Central memory CD4-positive, alpha-beta T cell (primary cell): ENCODE data around the gene ADK.
"Not testable (repeated sequence)": the region's sequence is repeated elsewhere in the genome, so short reads cannot be mapped to it uniquely, and the experiment has no call there.

Experiments
- DNase-seq: peaks from one replicate; pipeline ENCODE4 v3.0.0; 2022

ADK gene

GRCh38 chr10:74244097-74244685 is 93.2 kb downstream of the ADK start:
- DNase-seq, result peak; percentile 16

GRCh38 chr10:74244807-74245206 is 93.8 kb downstream of the ADK start:
- DNase-seq, result no peak

GRCh38 chr10:74246495-74246894 is 95.5 kb downstream of the ADK start:
- no peak for DNase-seq

- no peak for DNase-seq
Measured at GRCh38 chr10:74249865-74250264, 98.8 kb downstream of the ADK start.

GRCh38 chr10:74255214-74255613 is 104.2 kb downstream of the ADK start:
- no peak for DNase-seq

GRCh38 chr10:74255888-74256357 is 104.9 kb downstream of the ADK start:
- no peak for DNase-seq

GRCh38 chr10:74262856-74263255 is 111.8 kb downstream of the ADK start:
- no peak for DNase-seq

GRCh38 chr10:74263996-74264395 is 113.0 kb downstream of the ADK start:
- no peak for DNase-seq

- DNase-seq, result no peak
Measured at GRCh38 chr10:74272288-74272687, 121.3 kb downstream of the ADK start.

- DNase-seq, result no peak
Measured at GRCh38 chr10:74275755-74276290, 124.8 kb downstream of the ADK start.

- DNase-seq, result no peak
Measured at GRCh38 chr10:74276416-74276815, 125.4 kb downstream of the ADK start.

- DNase-seq, result no peak
Measured at GRCh38 chr10:74282151-74282847, 131.3 kb downstream of the ADK start.

- DNase-seq, result no peak
Measured at GRCh38 chr10:74282848-74283210, 131.8 kb downstream of the ADK start.

- no peak for DNase-seq
Measured at GRCh38 chr10:74289188-74289587, 138.2 kb downstream of the ADK start.

GRCh38 chr10:74289951-74290350 is 138.9 kb downstream of the ADK start:
- DNase-seq, result no peak

GRCh38 chr10:74290708-74291107 is 139.7 kb downstream of the ADK start:
- no peak for DNase-seq

GRCh38 chr10:74292871-74293427 is 141.9 kb downstream of the ADK start:
- no peak for DNase-seq

GRCh38 chr10:74293686-74294371 is 142.8 kb downstream of the ADK start:
- no peak for DNase-seq

- no peak for DNase-seq
Measured at GRCh38 chr10:74297389-74298080, 146.5 kb downstream of the ADK start.

- DNase-seq, result not testable (repeated sequence)
Measured at GRCh38 chr10:74300074-74300621, 149.1 kb downstream of the ADK start.

- no peak for DNase-seq
Measured at GRCh38 chr10:74300666-74301065, 149.6 kb downstream of the ADK start.

- no peak for DNase-seq
Measured at GRCh38 chr10:74305730-74306129, 154.7 kb downstream of the ADK start.
